H1 (cell line): Measurements from ENCODE around the gene THADA. TPM values are rescaled to one million over a fixed set of nuclear protein-coding genes. Genes with fewer than 3 reads are reported as not detected.

Experiments used
- ATF2 ChIP-seq: IDR thresholded peaks from 2 replicates; pipeline ENCODE4 v1.6.1; 2012; ENCODE audit warnings: low read length, inconsistent platforms
- BCL11A ChIP-seq, 2 experiments: IDR thresholded peaks; one replicate each; pipeline ENCODE4 v1.6.1; 2011; ENCODE audit warnings: low read depth in 2 of 2, low read length in 2 of 2, mild to moderate bottlenecking in 2 of 2
- BRCA1 ChIP-seq: IDR thresholded peaks from 2 replicates; pipeline ENCODE4 v1.6.1; 2012; ENCODE audit warnings: low read depth, low read length, improper control_type of control experiment
- CREB1 ChIP-seq: IDR thresholded peaks from 2 replicates; pipeline ENCODE4 v1.6.1; 2012; ENCODE audit warnings: inconsistent platforms
- GTF2F1 ChIP-seq: IDR thresholded peaks from 2 replicates; pipeline ENCODE4 v1.6.1; 2012; ENCODE audit warnings: low read depth, low read length, improper control_type of control experiment, borderline replicate concordance
- KDM5A ChIP-seq: fragments of 200-600 bp; IDR thresholded peaks from 2 replicates; pipeline ENCODE4 v1.7.1; 2012; ENCODE audit warnings: mild to moderate bottlenecking, low read length, inconsistent platforms, mixed read lengths
- POU5F1 ChIP-seq: IDR thresholded peaks from 2 replicates; pipeline ENCODE4 v1.6.1; 2011; ENCODE audit warnings: low read depth, mild to moderate bottlenecking, low read length, moderate library complexity
- RFX5 ChIP-seq: IDR thresholded peaks from 2 replicates; pipeline ENCODE4 v1.6.1; 2011; ENCODE audit warnings: low read depth, low read length, improper control_type of control experiment, borderline replicate concordance
- polyA plus RNA-seq, 7 experiments: library from polyadenylated mRNA; depleted of rRNA in 3 of 7; stranded (reverse) in 5 of 7; unstranded in 2 of 7; fragments of >200 nt in 5 of 7; fragments of 200-250 nt in 2 of 7; gene quantifications; 1 replicate in 5 of 7; 2 replicates in 1 of 7; 4 replicates in 1 of 7; pipeline versions ENCODE4 v1.2.1 to v1.2.3, GENCODE V29; 2011 to 2013; ENCODE audit warnings: missing spikeins in 2 of 7, mixed read lengths in 2 of 7
- total RNA-seq: library from RNA; stranded (reverse); fragmentation: NEBNext Ultra II Directional; extraction: Animal tissue kit (Norgen Biotek cat#: 25700); gene quantifications from 2 replicates; pipeline ENCODE4 v1.2.1, GENCODE V29; 2021

The THADA gene
- total and polyA plus RNA-seq, 2 of the 8 experiments (the other 6 are each of a cell fraction or from before 2014, with no cell fraction given): 22.4 to 26.8 TPM

GRCh38 chr2:43223521-43224001 lies 372.3 kb downstream of the THADA start (continued):
- TF ChIP-seq BRCA1 (no peak), KDM5A (no peak), BCL11A (IDR thresholded peaks at IDR 0.05; ENCODE audit: low read depth in 2 of 2, low read length in 2 of 2) (no peak), POU5F1 (no peak), GTF2F1 (no peak), CREB1 (no peak), RFX5 (no peak), ATF2 (no peak)
